Vagina (tissue), 2 donors: ENCODE measurements around the gene STXBP6. TPM values are rescaled to one million over a fixed set of nuclear protein-coding genes. Genes with fewer than 3 reads are reported as not detected.

Experiments
- DNase-seq, 2 donors: peaks; one replicate each; pipeline ENCODE4 v3.0.0-alpha.2; 2017; ENCODE audit errors: extremely low spot score in 2 of 2
- H3K27ac ChIP-seq: fragments of 200-600 bp; sonication (generic); one replicate; pipeline ENCODE4 v1.5.1; 2019
- H3K27me3 ChIP-seq: fragments of 200-600 bp; sonication (generic); one replicate; pipeline ENCODE4 v1.5.1; 2019
- H3K36me3 ChIP-seq, 2 donors: fragments of 200-600 bp; sonication (generic); one replicate each; pipeline ENCODE4 v1.5.1; 2017 to 2019
- H3K4me1 ChIP-seq: fragments of 200-600 bp; sonication (generic); one replicate; pipeline ENCODE4 v1.5.1; 2019
- H3K4me3 ChIP-seq, 2 donors: fragments of 200-600 bp; sonication (generic); 1 replicate in 1 of 2; 2 replicates in 1 of 2; pipeline ENCODE4 v1.5.1; 2016 to 2019
- H3K9me3 ChIP-seq: fragments of 200-600 bp; sonication (generic); one replicate; pipeline ENCODE4 v1.5.1; 2019
- POLR2A ChIP-seq, 2 donors: fragments of 450-650 bp; IDR thresholded peaks; one replicate each; pipeline ENCODE4 v1.6.1; 2017; ENCODE audit warnings: antibody characterized with exemption in 2 of 2, mild to moderate bottlenecking in 2 of 2, moderate library complexity in 2 of 2
- POLR2AphosphoS5 ChIP-seq, 2 donors: sonication (generic); formaldehyde crosslinking; IDR thresholded peaks; one replicate each; pipeline ENCODE4 v1.9.0; 2017; ENCODE audit warnings: antibody characterized with exemption in 2 of 2, mild to moderate bottlenecking in 2 of 2, low read depth in 1 of 2; ENCODE audit not compliant: insufficient read depth in 1 of 2
- intact Hi-C: fragments of 100-400 bp; cut with DNase I; formaldehyde crosslinking; loops from one replicate; pipeline ENCODE4 v1.15.1; 2023
- total RNA-seq: library from RNA; depleted of rRNA; stranded (reverse); fragments of >200 nt; gene quantifications from one replicate; pipeline ENCODE4 v1.2.3, GENCODE V29; 2016
- TF ChIP-seq, protein P1 (sequence below), 3 experiments: fragments of 450-650 bp in 2 of 3; fragments of 200-600 bp in 1 of 3; sonication (generic) in 1 of 3; IDR thresholded peaks; one replicate each; pipeline ENCODE4 v1.5.1; 2017 to 2019; ENCODE audit warnings: antibody characterized with exemption in 3 of 3, mild to moderate bottlenecking in 2 of 3, moderate library complexity in 2 of 3

The STXBP6 gene
- total RNA-seq, 1 donor from 2014 or later: 4.4 TPM

DNA sequence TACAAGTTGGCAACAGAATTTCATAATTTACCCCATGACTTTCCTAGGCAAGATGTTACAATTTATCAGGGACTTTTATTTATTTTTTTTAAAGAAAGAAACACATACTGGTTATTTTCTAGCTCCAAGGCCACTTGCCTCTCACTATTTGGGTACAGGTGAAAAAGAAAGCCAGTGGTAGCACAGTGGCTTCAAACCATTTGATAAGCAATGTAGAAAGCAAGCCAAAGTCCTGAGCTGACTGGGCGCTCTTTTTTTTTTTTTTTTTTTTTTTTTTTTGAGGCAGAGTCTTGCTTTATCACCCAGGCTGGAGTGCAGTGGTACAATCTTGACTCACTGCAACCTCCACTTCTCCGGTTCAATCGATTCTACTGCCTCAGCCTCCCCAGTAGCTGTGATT, 73.3 kb downstream of the STXBP6 start:
- H3K27ac ChIP-seq: no peak overlapping the region
- H3K36me3 ChIP-seq: no peaks in the 10 kb centered on the region
- intact Hi-C loops: no loop called here
- H3K4me1 ChIP-seq: no peaks in the 10 kb centered on the region
- no peak overlapping the region for H3K4me3 ChIP-seq
- no peaks in the 10 kb centered on the region for H3K9me3 ChIP-seq
- no peak for DNase-seq
- H3K27me3 ChIP-seq: no peaks in the 10 kb centered on the region
- TF ChIP-seq POLR2AphosphoS5 (IDR thresholded peaks at IDR 0.05; ENCODE audit: insufficient read depth in 1 of 2, low read depth in 1 of 2) (no peak), POLR2A (IDR thresholded peaks at IDR 0.05) (no peak)
- TF ChIP-seq, protein P1, sequence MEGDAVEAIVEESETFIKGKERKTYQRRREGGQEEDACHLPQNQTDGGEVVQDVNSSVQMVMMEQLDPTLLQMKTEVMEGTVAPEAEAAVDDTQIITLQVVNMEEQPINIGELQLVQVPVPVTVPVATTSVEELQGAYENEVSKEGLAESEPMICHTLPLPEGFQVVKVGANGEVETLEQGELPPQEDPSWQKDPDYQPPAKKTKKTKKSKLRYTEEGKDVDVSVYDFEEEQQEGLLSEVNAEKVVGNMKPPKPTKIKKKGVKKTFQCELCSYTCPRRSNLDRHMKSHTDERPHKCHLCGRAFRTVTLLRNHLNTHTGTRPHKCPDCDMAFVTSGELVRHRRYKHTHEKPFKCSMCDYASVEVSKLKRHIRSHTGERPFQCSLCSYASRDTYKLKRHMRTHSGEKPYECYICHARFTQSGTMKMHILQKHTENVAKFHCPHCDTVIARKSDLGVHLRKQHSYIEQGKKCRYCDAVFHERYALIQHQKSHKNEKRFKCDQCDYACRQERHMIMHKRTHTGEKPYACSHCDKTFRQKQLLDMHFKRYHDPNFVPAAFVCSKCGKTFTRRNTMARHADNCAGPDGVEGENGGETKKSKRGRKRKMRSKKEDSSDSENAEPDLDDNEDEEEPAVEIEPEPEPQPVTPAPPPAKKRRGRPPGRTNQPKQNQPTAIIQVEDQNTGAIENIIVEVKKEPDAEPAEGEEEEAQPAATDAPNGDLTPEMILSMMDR (IDR thresholded peaks at IDR 0.05): no peak

DNA sequence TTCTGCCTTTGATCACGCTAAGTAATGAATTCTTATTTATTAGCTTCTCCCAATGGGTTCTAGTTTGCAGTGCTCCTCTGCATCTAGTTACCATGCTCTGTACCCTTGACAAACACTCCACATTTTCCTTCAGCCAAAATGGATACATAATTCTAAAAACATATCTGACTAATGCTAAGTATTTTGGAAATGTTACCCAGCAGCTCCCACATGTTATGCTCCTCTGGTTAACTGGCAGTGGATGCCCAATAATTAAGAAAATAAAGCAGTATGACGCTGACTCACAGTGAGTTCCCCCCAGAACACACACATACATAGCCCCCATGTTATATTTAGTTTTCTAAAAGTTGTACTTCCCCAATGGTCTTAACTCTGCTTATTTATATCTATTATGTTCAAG, 74.6 kb downstream of the STXBP6 start:
- Histone ChIP-seq H3K4me1 (no peaks in the 10 kb centered on the region), H3K4me3 (no peak overlapping the region), H3K27ac (no peak overlapping the region), H3K36me3 (no peaks in the 10 kb centered on the region), H3K27me3 (no peaks in the 10 kb centered on the region), H3K9me3 (no peaks in the 10 kb centered on the region)
- no peak for DNase-seq
- TF ChIP-seq POLR2A (IDR thresholded peaks at IDR 0.05): no peak
- intact Hi-C loops: no loop called here

DNA sequence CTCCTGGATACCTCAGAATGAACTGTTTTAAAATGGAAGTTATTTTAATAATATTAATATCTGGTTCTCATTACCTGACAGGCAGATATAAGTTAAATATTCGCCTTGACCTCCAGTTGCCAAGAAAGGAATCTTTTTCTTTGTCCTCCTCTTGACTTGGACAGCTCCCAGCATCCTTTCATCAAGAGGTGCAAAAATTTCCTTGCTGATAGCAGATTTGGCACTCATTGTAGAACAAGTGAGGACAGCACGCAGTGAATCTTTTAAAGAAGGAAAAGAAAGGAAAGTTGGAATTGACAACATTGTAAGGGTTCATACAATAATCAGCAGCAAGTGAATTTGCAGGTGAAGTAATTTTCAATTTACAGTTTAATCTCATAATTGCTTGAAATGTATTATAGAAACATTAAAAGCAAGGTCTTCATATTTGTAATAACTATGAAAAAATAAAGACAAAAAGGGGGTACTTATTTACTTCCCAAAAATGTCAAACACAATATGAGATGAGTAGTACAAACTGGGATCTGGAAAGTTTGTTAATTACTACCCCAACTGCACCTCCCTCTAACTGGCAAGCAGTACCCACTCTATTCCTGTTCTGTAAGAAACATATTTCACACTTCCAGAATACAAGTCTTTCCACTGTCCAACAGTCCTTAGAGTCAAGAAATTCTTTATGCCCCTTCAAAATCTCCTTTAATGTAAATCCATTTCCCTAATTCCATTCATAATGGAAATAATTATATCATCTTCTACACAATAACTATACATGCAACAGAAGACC, 75.2 kb downstream of the STXBP6 start:
- Histone ChIP-seq H3K36me3 (no peaks in the 10 kb centered on the region), H3K27me3 (no peaks in the 10 kb centered on the region), H3K4me1 (no peaks in the 10 kb centered on the region), H3K27ac (no peak overlapping the region), H3K4me3 (no peak overlapping the region), H3K9me3 (no peaks in the 10 kb centered on the region)
- intact Hi-C loops: no loop called here
- DNase-seq: no peak
- no peak for TF ChIP-seq POLR2A (IDR thresholded peaks at IDR 0.05)
- TF ChIP-seq, protein P1 (IDR thresholded peaks at IDR 0.05): no peak
- no peak for TF ChIP-seq POLR2AphosphoS5 (IDR thresholded peaks at IDR 0.05; ENCODE audit: insufficient read depth in 1 of 2, low read depth in 1 of 2)

DNA sequence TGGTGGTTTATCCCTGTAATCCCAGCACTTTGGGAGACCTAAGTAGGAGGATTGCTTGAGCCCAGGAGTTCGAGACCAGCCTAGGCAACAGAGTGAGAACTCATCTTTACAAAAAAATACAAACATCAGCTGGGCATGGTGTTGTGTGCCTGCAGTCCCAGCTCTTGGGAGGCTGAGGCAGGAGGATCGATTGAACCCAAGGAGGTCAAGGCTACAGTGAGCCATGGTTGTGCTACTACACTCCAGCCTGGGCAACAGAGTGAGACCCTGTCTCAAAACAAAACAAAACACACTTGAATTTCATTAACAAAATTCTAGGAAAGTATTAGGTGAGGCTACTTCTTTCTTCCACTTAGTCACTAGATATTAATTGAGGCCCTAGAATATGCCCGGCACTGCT, 77.1 kb downstream of the STXBP6 start:
- H3K9me3 ChIP-seq: no peaks in the 10 kb centered on the region
- DNase-seq: no peak
- H3K27me3 ChIP-seq: no peaks in the 10 kb centered on the region
- H3K27ac ChIP-seq: no peak overlapping the region
- H3K4me3 ChIP-seq: no peak overlapping the region
- intact Hi-C loops: no loop called here
- H3K36me3 ChIP-seq: no peaks in the 10 kb centered on the region
- TF ChIP-seq, protein P1 (IDR thresholded peaks at IDR 0.05): no peak
- TF ChIP-seq POLR2AphosphoS5 (IDR thresholded peaks at IDR 0.05; ENCODE audit: insufficient read depth in 1 of 2, low read depth in 1 of 2): no peak
- TF ChIP-seq POLR2A (IDR thresholded peaks at IDR 0.05): no peak
- H3K4me1 ChIP-seq: no peaks in the 10 kb centered on the region

DNA sequence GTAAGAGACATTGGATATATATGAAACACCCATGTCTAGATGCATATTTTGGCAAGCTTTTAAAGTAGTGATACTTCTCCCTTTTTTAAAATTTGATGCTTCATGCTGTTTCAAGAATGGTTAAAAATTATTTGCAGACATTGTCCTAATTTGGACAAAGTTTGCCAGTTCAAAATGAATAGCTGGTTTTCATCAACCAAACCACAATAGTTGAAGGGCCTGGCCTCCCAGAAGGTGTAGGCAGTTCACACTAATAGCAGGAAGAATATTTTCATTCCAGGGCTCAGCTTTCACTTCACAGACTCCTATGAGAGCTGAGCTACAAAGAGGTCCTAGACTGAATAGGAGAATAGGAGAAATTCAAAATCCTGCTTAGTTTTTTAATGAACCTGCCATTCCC, 78.7 kb downstream of the STXBP6 start:
- no peak for DNase-seq
- Histone ChIP-seq H3K36me3 (no peaks in the 10 kb centered on the region), H3K27me3 (no peaks in the 10 kb centered on the region), H3K4me3 (no peak overlapping the region), H3K9me3 (no peaks in the 10 kb centered on the region), H3K4me1 (peaks cover 8% of the 10 kb centered on the region), H3K27ac (no peak overlapping the region)
- TF ChIP-seq POLR2A (IDR thresholded peaks at IDR 0.05) (no peak), POLR2AphosphoS5 (IDR thresholded peaks at IDR 0.05; ENCODE audit: insufficient read depth in 1 of 2, low read depth in 1 of 2) (no peak)
- TF ChIP-seq, protein P1 (IDR thresholded peaks at IDR 0.05): no peak
- intact Hi-C loops: no loop called here
